Neural progenitor cell (in vitro differentiated cells): Measurements from ENCODE around the gene BCAS4. TPM values are rescaled to one million over a fixed set of nuclear protein-coding genes. Genes with fewer than 3 reads are reported as not detected.
A peak's percentile ranks its signal among the peaks of the same experiment; 100 is the strongest.

Source experiments
- DNase-seq: peaks from one replicate; pipeline ENCODE4 v3.0.0-alpha.2; 2016; ENCODE audit warnings: low spot score
- H2AFZ ChIP-seq: fragments of 200-600 bp; sonication (generic); replicated peaks from 2 replicates; pipeline ENCODE4 v1.6.1; 2016; ENCODE audit warnings: antibody characterized with exemption
- H3F3A ChIP-seq: fragments of 200-600 bp; sonication (generic); 2 replicates; pipeline ENCODE4 v1.6.1; 2016; ENCODE audit warnings: antibody characterized with exemption, low read depth
- H3K27ac ChIP-seq: fragments of 200-600 bp; sonication (generic); 2 replicates; pipeline ENCODE4 v1.5.1; 2016; ENCODE audit warnings: mild to moderate bottlenecking
- H3K27me3 ChIP-seq: fragments of 200-600 bp; sonication (generic); 2 replicates; pipeline ENCODE4 v1.6.1; 2016; ENCODE audit warnings: mild to moderate bottlenecking, moderate library complexity
- H3K36me3 ChIP-seq: fragments of 200-600 bp; sonication (generic); 2 replicates; pipeline ENCODE4 v1.5.1; 2016
- H3K4me1 ChIP-seq: fragments of 200-600 bp; sonication (generic); 2 replicates; pipeline ENCODE4 v1.6.1; 2016; ENCODE audit warnings: mixed run types
- H3K4me2 ChIP-seq: fragments of 200-600 bp; sonication (generic); 2 replicates; pipeline ENCODE4 v1.6.1; 2016
- H3K4me3 ChIP-seq: fragments of 200-600 bp; sonication (generic); 2 replicates; pipeline ENCODE4 v1.5.1; 2016
- H3K79me2 ChIP-seq: fragments of 200-600 bp; sonication (generic); 2 replicates; pipeline ENCODE4 v1.6.1; 2016; ENCODE audit warnings: low read depth
- H3K9ac ChIP-seq: fragments of 200-600 bp; sonication (generic); 2 replicates; pipeline ENCODE4 v1.6.1; 2016
- H3K9me3 ChIP-seq: fragments of 200-600 bp; sonication (generic); 2 replicates; pipeline ENCODE4 v1.5.1; 2016; ENCODE audit warnings: low read depth
- H4K20me1 ChIP-seq: fragments of 200-600 bp; sonication (generic); 2 replicates; pipeline ENCODE4 v1.6.1; 2016; ENCODE audit warnings: low read depth
- H3K27ac Mint-ChIP-seq: 3 replicates; pipeline ENCODE4 v1.8.0; 2021; ENCODE audit warnings: mixed read lengths
- H3K27me3 Mint-ChIP-seq: 2 replicates; pipeline ENCODE4 v1.8.0; 2022; ENCODE audit warnings: low read depth, mild to moderate bottlenecking, inconsistent platforms, moderate library complexity, mixed read lengths; ENCODE audit not compliant: insufficient read depth
- H3K36me3 Mint-ChIP-seq: 3 replicates; pipeline ENCODE4 v1.8.0; 2021; ENCODE audit warnings: mixed read lengths
- H3K4me1 Mint-ChIP-seq: 3 replicates; pipeline ENCODE4 v1.8.0; 2021; ENCODE audit warnings: mixed read lengths
- H3K4me3 Mint-ChIP-seq: 3 replicates; pipeline ENCODE4 v1.8.0; 2021; ENCODE audit warnings: mild to moderate bottlenecking, moderate library complexity, mixed read lengths
- H3K9me3 Mint-ChIP-seq: 3 replicates; pipeline ENCODE4 v1.8.0; 2020; ENCODE audit warnings: mixed read lengths
- CTCF ChIP-seq: fragments of 200-600 bp; sonication (generic); IDR thresholded peaks from 2 replicates; pipeline ENCODE4 v1.5.1; 2017; ENCODE audit warnings: antibody characterized with exemption, mild to moderate bottlenecking
- EZH2 ChIP-seq: fragments of 200-600 bp; sonication (generic); IDR thresholded peaks from 2 replicates; pipeline ENCODE4 v1.6.1; 2017; ENCODE audit warnings: antibody characterized with exemption, mild to moderate bottlenecking, moderate library complexity
- EZH2phosphoT487 ChIP-seq: fragments of 200-600 bp; sonication (generic); IDR thresholded peaks from 2 replicates; pipeline ENCODE4 v1.6.1; 2017; ENCODE audit warnings: antibody characterized with exemption
- total RNA-seq: library from RNA; depleted of rRNA; stranded (reverse); fragments of >200 nt; gene quantifications from 2 replicates; pipeline ENCODE4 v1.2.3, GENCODE V29; 2015; ENCODE audit warnings: low replicate concordance

The BCAS4 gene
- total RNA-seq, 1 donor from 2014 or later: 15.3 TPM

GRCh38 chr20:50872560-50873425 lies 77.9 kb downstream of the BCAS4 start:
- peaks cover 6% of the 10 kb centered on the region for H3K79me2 ChIP-seq
- H3F3A ChIP-seq: peaks cover 32% of the 10 kb centered on the region
- no peak overlapping the region for H3K4me3 ChIP-seq
- peak overlapping the region; percentile 45 for H3K4me2 ChIP-seq
- Mint-ChIP-seq H3K9me3 (no peaks in the 10 kb centered on the region), H3K4me1 (peaks cover 41% of the 10 kb centered on the region), H3K4me3 (peak overlapping the region; percentile 24), H3K36me3 (peaks cover 7% of the 10 kb centered on the region), H3K27ac (peak overlapping the region; percentile 66), H3K27me3 (peaks cover 5% of the 10 kb centered on the region)
- no peaks in the 10 kb centered on the region for H3K27me3 ChIP-seq
- DNase-seq: no peak
- peaks cover 24% of the 10 kb centered on the region for H3K4me1 ChIP-seq
- no peak overlapping the region for H3K27ac ChIP-seq
- no peak overlapping the region for H2AFZ ChIP-seq
- H4K20me1 ChIP-seq: peaks cover 5% of the 10 kb centered on the region
- no peaks in the 10 kb centered on the region for H3K36me3 ChIP-seq
- H3K9me3 ChIP-seq: no peaks in the 10 kb centered on the region
- TF ChIP-seq EZH2phosphoT487: no peak
- TF ChIP-seq EZH2: no peak
- no peak for TF ChIP-seq CTCF
- no peak overlapping the region for H3K9ac ChIP-seq

GRCh38 chr20:50873585-50873984 lies 78.7 kb downstream of the BCAS4 start:
- H3K27ac ChIP-seq: no peak overlapping the region

GRCh38 chr20:50874111-50874757 lies 79.4 kb downstream of the BCAS4 start:
- Histone ChIP-seq H3K4me2 (no peak overlapping the region), H4K20me1 (peaks cover 5% of the 10 kb centered on the region), H3K4me1 (peaks cover 24% of the 10 kb centered on the region), H3K79me2 (peaks cover 6% of the 10 kb centered on the region), H3K9me3 (no peaks in the 10 kb centered on the region), H3K4me3 (no peak overlapping the region), H2AFZ (no peak overlapping the region), H3K9ac (no peak overlapping the region), H3F3A (peaks cover 23% of the 10 kb centered on the region), H3K27ac (no peak overlapping the region), H3K36me3 (no peaks in the 10 kb centered on the region), H3K27me3 (no peaks in the 10 kb centered on the region)
- no peak for DNase-seq
- Mint-ChIP-seq H3K27me3 (peaks cover 5% of the 10 kb centered on the region), H3K27ac (peak overlapping the region; percentile 83), H3K9me3 (no peaks in the 10 kb centered on the region), H3K4me3 (no peak overlapping the region), H3K4me1 (peaks cover 41% of the 10 kb centered on the region), H3K36me3 (peaks cover 7% of the 10 kb centered on the region)
- TF ChIP-seq EZH2phosphoT487 (no peak), CTCF (no peak), EZH2 (no peak)

More at GRCh38 chr20:50873585-50873984, 78.7 kb downstream of the BCAS4 start:
- Histone ChIP-seq H3K4me2 (no peak overlapping the region), H3K4me3 (no peak overlapping the region), H3K27me3 (no peaks in the 10 kb centered on the region), H4K20me1 (peaks cover 5% of the 10 kb centered on the region), H3K9ac (no peak overlapping the region), H2AFZ (no peak overlapping the region), H3F3A (peaks cover 28% of the 10 kb centered on the region), H3K4me1 (peaks cover 24% of the 10 kb centered on the region), H3K79me2 (peaks cover 6% of the 10 kb centered on the region), H3K9me3 (no peaks in the 10 kb centered on the region), H3K36me3 (no peaks in the 10 kb centered on the region)
- Mint-ChIP-seq H3K27ac (peak overlapping the region; percentile 76), H3K9me3 (no peaks in the 10 kb centered on the region), H3K36me3 (peaks cover 7% of the 10 kb centered on the region), H3K4me3 (no peak overlapping the region), H3K4me1 (peaks cover 41% of the 10 kb centered on the region), H3K27me3 (peaks cover 5% of the 10 kb centered on the region)
- no peak for DNase-seq
- no peak for TF ChIP-seq EZH2
- no peak for TF ChIP-seq CTCF
- TF ChIP-seq EZH2phosphoT487: no peak
